GM19193 (cell line): ENCODE results near the gene FXYD1.

Source experiments
- POLR2A ChIP-seq: IDR thresholded peaks from 4 replicates; pipeline ENCODE4 v1.6.1; 2011; ENCODE audit not compliant: insufficient read depth, insufficient read length; ENCODE audit errors: extremely low read depth

Gene FXYD1

GRCh38 chr19:35179830-35180229, 41.2 kb downstream of the FXYD1 start:
- TF ChIP-seq POLR2A, result no peak

GRCh38 chr19:35181387-35181786, 42.8 kb downstream of the FXYD1 start:
- no peak for TF ChIP-seq POLR2A

- no peak for TF ChIP-seq POLR2A
These were observed 45.6 kb downstream of the FXYD1 start for GRCh38 chr19:35184267-35184666.

GRCh38 chr19:35184884-35185283, 46.3 kb downstream of the FXYD1 start:
- TF ChIP-seq POLR2A, result no peak
